ENCODE data around the gene RNF114.

GRCh38 chr20:49906615-49907154 lies 29.5 kb upstream of the RNF114 start:
- TF ChIP-seq CTCF (IDR thresholded peaks at IDR 0.05; ENCODE audit: insufficient read depth, low read depth, low read length) = no peak
- no peak for TF ChIP-seq EZH2 (IDR thresholded peaks at IDR 0.05; ENCODE audit: insufficient read depth, low read length)
